Adrenal gland (tissue), 12 donors: ENCODE results near the gene ATR. TPM values are rescaled to one million over a fixed set of nuclear protein-coding genes. Genes with fewer than 3 reads are reported as not detected.
A peak's percentile ranks its signal among the peaks of the same experiment; 100 is the strongest.

Source experiments
- DNase-seq, 7 donors: peaks; one replicate each; pipeline ENCODE4 v3.0.0-alpha.2; 2019 to 2020
- H3K27ac ChIP-seq, 5 donors: fragments of 200-600 bp; sonication (generic) in 4 of 5; 1 replicate in 3 of 5; 2 replicates in 2 of 5; pipeline versions ENCODE4 v1.5.1 to v1.8.0; 2016 to 2020; ENCODE audit warnings: mild to moderate bottlenecking in 1 of 5
- H3K27me3 ChIP-seq: fragments of 200-600 bp; 2 replicates; pipeline ENCODE4 v1.8.0; 2021
- H3K36me3 ChIP-seq, 2 donors: fragments of 200-600 bp; replicated peaks in 1 of 2; 1 replicate in 1 of 2; 2 replicates in 1 of 2; pipeline versions ENCODE4 v1.5.1 to v1.8.0; 2018 to 2022
- H3K4me1 ChIP-seq, 2 donors: fragments of 200-600 bp; replicated peaks in 1 of 2; 1 replicate in 1 of 2; 2 replicates in 1 of 2; pipeline versions ENCODE4 v1.5.1 to v1.8.0; 2018 to 2021
- H3K4me3 ChIP-seq, 4 donors: fragments of 200-600 bp; sonication (generic) in 3 of 4; one replicate each; pipeline ENCODE4 v1.5.1; 2016 to 2018
- H3K9me3 ChIP-seq, 3 donors: fragments of 200-600 bp; sonication (generic) in 1 of 3; replicated peaks in 1 of 3; 1 replicate in 2 of 3; 2 replicates in 1 of 3; pipeline versions ENCODE4 v1.5.1 to v1.8.0; 2016 to 2021
- CTCF ChIP-seq, 6 experiments: fragments of 450-650 bp in 4 of 6; fragments of 200-600 bp in 2 of 6; sonication (generic) in 1 of 6; IDR thresholded peaks; 1 replicate in 5 of 6; 2 replicates in 1 of 6; pipeline versions ENCODE4 v1.5.1 to v1.8.0; 2016 to 2021; ENCODE audit warnings: antibody characterized with exemption in 6 of 6, mild to moderate bottlenecking in 2 of 6, moderate library complexity in 1 of 6
- POLR2A ChIP-seq, 2 donors: fragments of 450-650 bp; IDR thresholded peaks; one replicate each; pipeline ENCODE4 v1.6.1; 2017; ENCODE audit warnings: antibody characterized with exemption in 2 of 2, mild to moderate bottlenecking in 2 of 2, moderate library complexity in 1 of 2
- WGBS, 4 donors: extraction: QIAGEN DNeasy Blood & Tissue Kit in 2 of 4; methylation state at CpG; one replicate each; pipeline versions ENCODE4 v1.1.5 to v1.1.7; 2013 to 2017; 5-methylcytosine and 5-hydroxymethylcytosine counted together
- intact Hi-C, 2 donors: fragments of 100-400 bp; cut with DNase I; formaldehyde crosslinking; loops; one replicate each; pipeline versions ENCODE4 v1.14.1 to v1.15.0; 2022 to 2023
- polyA plus RNA-seq, 3 donors: library from polyadenylated mRNA; stranded (reverse); fragments of 200-250 nt in 2 of 3; fragments of 350-450 nt in 1 of 3; fragmentation: Illumina TruSeq in 1 of 3; extraction: RNeasy Lipid Tissue Mini Kit (QIAGEN cat#74804) in 1 of 3; gene quantifications; one replicate each; pipeline ENCODE4 v1.2.3, GENCODE V29; 2013 to 2014
- total RNA-seq, 9 donors: library from RNA; depleted of rRNA in 4 of 9; stranded (reverse); fragments of >200 nt in 4 of 9; fragments of 120-200 nt in 1 of 9; fragmentation: NEBNext Ultra II Directional in 1 of 9; extraction: Animal tissue kit (Norgen Biotek cat#: 25700) in 1 of 9; gene quantifications; one replicate each; pipeline versions ENCODE4 v1.1.0 to v1.2.4, GENCODE V29; 2013 to 2023
- donor health status: healthy with polysubstance abuse.
- donor health status: Bipolar disorder and iron deficiency.
- donor health status: DM: yes; HTN: yes; CAD: no.
- donor health status: DM: no; HTN: no; CAD: no.
- donor health status: DM: no; HTN: no; CAD: no.
- donor health status: DM: yes; HTN: yes; CAD: no.

Gene ATR
- total and polyA plus RNA-seq, 12 donors, result 34.7 to 131 (median 53.3) TPM

- H3K9me3 ChIP-seq, result no peaks in the 10 kb centered on the region
- H3K4me3 ChIP-seq, result no peak overlapping the region
- no peak overlapping the region for H3K27ac ChIP-seq
- no peak for TF ChIP-seq CTCF (IDR thresholded peaks at IDR 0.05)
- TF ChIP-seq POLR2A (IDR thresholded peaks at IDR 0.05), result no peak
- WGBS, 4 donors, result 93 to 98% (median 97%) methylated on average over 4 of the region's 4 CpGs
- H3K4me1 ChIP-seq, result peaks cover 7% of the 10 kb centered on the region in 2 donors
- H3K36me3 ChIP-seq, result peaks cover 0 to 11% of the 10 kb centered on the region in 2 donors
- intact Hi-C loops, result no loop called here
- DNase-seq, result no peak
- no peaks in the 10 kb centered on the region for H3K27me3 ChIP-seq
Observed at GRCh38 chr3:142507241-142507640, 71.3 kb downstream of the ATR start.

- H3K4me1 ChIP-seq, result peaks cover 23 to 43% of the 10 kb centered on the region in 2 donors
- H3K27ac ChIP-seq, result peak overlapping the region in 4 of 5 donors; percentile 26 to 77 (median 40)
- no peak overlapping the region for H3K4me3 ChIP-seq
- H3K36me3 ChIP-seq, result peaks cover 0 to 8% of the 10 kb centered on the region in 2 donors
- intact Hi-C loops, result no loop called here
- no peak for TF ChIP-seq POLR2A (IDR thresholded peaks at IDR 0.05)
- TF ChIP-seq CTCF (IDR thresholded peaks at IDR 0.05), result no peak
- DNase-seq, result no peak
- no peaks in the 10 kb centered on the region for H3K27me3 ChIP-seq
- H3K9me3 ChIP-seq, result peaks cover 0 to 5% (median 0%) of the 10 kb centered on the region in 3 donors
- WGBS, 4 donors, result 89 to 95% (median 92%) methylated on average over 2 of the region's 2 CpGs
Observed at GRCh38 chr3:142502187-142502985, 76.1 kb downstream of the ATR start.

GRCh38 chr3:142501004-142501926, 77.3 kb downstream of the ATR start:
- H3K36me3 ChIP-seq, result peaks cover 0 to 9% of the 10 kb centered on the region in 2 donors
- H3K27ac ChIP-seq, result peak overlapping the region; percentile 39 to 82 (median 76)
- peaks cover 23 to 43% of the 10 kb centered on the region in 2 donors for H3K4me1 ChIP-seq
- intact Hi-C loops, result no loop called here
- TF ChIP-seq POLR2A (IDR thresholded peaks at IDR 0.05) (no peak), CTCF (IDR thresholded peaks at IDR 0.05) (no peak)
- DNase-seq, result no peak
- peaks cover 0 to 5% (median 0%) of the 10 kb centered on the region in 3 donors for H3K9me3 ChIP-seq
- H3K4me3 ChIP-seq, result no peak overlapping the region
- WGBS, 4 donors, result 48 to 69% (median 64%) methylated on average over 4 to 5 of the region's 5 CpGs
- no peaks in the 10 kb centered on the region for H3K27me3 ChIP-seq

GRCh38 chr3:142500211-142500610, 78.3 kb downstream of the ATR start:
- intact Hi-C loops, result no loop called here
- H3K9me3 ChIP-seq, result peaks cover 0 to 5% (median 0%) of the 10 kb centered on the region in 3 donors
- H3K4me3 ChIP-seq, result no peak overlapping the region
- no peaks in the 10 kb centered on the region for H3K27me3 ChIP-seq
- no peak for DNase-seq
- H3K27ac ChIP-seq, result peak overlapping the region in 3 of 5 donors; percentile 55 to 77 (median 76)
- peaks cover 0 to 9% of the 10 kb centered on the region in 2 donors for H3K36me3 ChIP-seq
- 85 to 91% (median 87%) methylated on average over 2 of the region's 2 CpGs for WGBS, 4 donors
- no peak for TF ChIP-seq POLR2A (IDR thresholded peaks at IDR 0.05)
- TF ChIP-seq CTCF (IDR thresholded peaks at IDR 0.05), result no peak
- H3K4me1 ChIP-seq, result peaks cover 23 to 43% of the 10 kb centered on the region in 2 donors
